Inflammatory macrophage treated with lipopolysaccharide for 1 hour (primary cell): ENCODE results near the gene CUBN.

Experiments
- DNase-seq, 2 donors: peaks; one replicate each; pipeline ENCODE4 v3.0.0-alpha.2; 2020 to 2022

CUBN gene

DNA sequence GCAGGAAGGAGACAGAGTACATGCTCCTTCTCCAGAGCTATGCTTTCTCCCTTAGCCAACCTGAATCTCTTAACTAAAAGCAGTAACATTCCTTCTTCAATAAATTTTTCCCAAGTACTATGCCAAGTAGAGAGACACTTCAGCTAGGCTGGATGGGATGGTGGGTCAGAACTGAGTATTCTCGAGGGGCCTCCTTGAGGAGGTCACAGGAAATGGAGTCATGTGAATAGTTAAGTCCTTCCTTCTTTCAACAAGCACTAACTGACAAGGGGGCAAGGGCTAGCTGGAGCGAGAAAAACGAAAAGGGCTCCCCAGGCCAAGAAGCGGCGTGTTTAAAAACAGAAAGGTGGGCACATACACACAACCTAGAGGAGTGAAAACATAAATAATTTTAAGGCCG, 317.8 kb downstream of the CUBN start:
- no peak for DNase-seq

DNA sequence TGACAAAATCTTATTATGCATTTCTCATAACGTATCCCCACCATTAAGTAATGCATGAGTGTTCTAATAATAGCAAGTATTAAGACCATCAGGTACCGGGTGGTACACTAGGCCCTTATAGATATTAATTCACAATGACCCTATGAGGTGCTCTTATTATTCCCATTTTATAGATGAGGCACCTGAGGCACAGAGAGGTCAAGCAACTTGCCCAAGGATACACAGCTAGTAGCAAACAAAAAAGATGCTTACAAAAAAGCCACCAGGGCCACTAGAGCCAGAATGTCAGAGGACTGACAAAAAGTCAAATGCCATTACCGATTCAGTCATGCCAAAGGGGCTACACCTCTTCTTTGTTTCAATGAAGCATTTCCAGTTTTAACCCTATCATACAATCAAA, 318.3 kb downstream of the CUBN start:
- DNase-seq = no peak

DNA sequence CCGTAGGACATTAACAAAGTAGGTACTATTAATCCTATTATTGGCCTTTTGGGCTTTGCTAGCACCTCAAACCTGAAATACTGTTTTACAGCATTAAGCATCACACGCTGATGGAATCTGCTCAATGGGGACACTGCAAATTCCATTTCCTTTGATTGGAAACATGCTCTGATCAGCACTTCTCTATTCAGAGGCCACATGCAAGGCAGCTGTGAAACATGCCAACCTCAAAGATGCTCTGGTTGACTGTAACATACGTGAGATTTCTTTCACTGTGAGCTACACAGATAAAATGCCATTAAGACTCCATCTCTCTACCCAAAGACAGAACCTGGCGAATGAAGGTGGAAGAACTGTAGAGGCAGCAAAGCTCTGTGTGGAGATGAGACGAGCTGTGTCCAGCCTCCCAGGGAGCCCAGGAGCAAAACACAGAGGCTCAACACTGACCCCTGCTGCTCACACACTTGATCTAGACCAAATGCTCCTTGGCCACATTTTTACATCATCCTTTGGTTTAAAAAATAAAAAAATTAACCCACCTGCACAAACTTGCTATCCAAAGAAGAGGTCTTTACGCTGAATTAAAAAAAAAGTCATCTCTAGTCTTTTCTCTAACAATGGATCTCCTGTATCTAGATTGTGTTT, 320.4 kb downstream of the CUBN start:
- peak; percentile 25 to 56 for DNase-seq

DNA sequence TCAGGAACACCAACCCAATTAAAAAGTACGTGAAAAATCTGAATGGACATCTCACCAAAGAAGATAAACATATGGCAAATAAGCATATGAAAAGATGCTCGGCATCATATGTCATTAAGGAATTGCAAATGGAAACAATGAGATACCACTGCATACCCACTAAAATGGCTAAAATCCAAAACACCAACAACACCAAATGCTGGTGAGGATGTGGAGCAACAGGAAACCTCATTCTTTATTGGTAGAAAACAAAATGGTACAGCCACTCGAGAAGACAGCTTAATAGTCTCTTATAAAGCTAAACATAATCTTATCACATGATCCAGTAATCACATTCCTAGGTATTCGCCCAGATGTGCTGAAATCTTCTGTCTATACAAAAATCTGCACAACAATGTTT, 325.5 kb downstream of the CUBN start:
- no peak for DNase-seq

DNA sequence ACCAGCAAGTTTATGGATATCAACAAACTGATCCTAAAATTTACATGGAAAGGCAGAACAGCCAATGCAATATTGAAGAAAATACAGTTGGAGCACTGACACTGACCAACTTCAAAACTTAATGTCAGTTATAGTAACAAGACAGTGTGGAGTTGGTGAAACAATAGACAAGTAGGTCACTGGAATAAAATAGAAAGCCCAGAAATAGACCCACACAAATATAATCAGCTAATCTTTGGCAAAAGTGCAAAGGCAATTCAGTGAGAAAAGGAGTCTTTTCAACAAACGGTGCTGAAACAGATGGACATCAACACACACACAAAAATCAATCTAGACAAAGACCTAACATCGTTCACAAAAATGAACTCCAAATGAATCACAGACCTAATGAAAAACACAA, 326.1 kb downstream of the CUBN start:
- no peak for DNase-seq

DNA sequence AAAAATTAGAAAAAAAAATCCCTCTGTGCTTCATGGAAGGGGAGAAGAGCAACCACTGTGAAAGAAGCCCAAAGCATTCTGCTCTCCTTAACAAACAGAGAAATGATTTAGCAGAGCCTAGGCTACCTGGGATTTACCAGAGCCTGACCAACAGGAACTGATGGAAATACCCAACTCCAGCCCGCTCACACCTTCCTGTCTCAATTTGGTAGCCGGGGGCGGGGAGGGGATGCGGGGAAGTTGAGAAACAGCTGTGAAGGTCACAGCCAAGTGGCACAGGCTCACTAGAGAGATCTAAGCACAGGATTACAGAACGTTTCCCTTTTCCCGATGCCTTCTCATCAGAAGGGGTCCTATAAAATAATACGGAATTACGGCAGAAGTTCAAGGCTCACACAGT, 330.0 kb downstream of the CUBN start:
- peak in 1 of 2 donors; percentile 31 for DNase-seq

DNA sequence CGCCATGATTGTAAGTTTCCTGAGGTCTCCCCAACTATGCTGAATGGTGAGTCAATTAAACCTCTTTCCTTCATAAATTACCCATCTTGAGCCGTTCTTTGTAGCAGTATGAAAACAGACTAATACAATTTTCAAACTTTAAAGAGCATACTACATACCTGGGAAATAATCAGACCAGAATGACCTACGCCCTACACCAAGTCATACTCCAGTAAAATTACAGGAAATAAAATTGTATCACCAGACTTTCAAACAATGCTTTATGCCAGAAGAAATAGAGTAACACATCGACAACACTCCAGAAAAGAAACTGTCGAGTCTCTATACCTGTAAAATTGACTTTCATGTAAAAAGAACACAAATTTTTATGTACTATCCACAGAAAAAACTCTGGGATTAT, 331.0 kb downstream of the CUBN start:
- no peak for DNase-seq

DNA sequence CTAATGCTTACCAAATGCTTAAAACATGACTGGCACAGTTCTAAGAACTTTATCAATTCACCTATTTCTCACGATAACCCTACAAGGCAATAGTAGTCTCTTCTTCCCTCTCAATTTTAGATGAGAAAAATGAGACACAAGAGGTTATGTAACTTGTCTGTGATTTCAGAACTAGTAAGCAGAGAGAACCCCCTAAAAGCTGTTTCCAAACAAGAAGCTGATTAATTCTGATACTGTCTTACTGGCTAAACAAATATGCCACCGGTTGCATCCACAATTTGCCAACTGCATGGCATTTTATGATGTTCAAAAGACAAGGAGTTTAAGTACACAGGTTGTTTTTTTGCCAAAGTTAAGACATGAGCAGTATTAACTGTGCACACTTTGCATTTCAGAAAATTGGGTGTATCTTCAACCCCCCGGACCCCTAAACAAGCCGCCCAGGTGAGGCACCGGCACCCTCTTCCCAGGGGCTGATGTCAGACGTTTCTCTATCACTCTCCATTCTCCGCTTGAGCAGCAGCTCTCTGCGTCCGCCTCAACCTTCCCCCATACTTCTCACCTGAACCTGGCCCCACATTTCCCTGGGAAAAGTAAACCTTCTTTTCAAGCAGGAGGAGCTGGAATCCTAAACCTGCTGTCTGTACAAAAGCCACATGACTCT, 334.1 kb downstream of the CUBN start:
- DNase-seq = no peak

DNA sequence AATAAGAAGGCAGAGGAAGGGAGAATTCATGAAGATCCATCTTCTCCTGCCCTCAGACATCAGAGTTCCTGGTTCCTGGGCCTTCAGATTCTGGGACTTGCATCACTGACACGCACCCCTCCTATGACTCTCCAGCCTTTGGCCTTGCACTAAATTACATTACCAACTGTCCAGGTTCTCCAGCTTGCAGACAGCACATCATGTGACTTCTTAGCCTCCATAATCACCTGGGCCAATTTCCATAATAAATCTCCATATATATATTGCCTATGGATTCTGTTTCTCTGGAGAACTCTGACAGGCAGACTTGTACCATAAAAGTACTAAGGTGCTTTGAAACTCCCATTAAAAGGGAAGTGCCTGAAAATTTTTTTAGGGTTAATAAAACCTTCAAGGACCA, 335.6 kb downstream of the CUBN start:
- DNase-seq = no peak

DNA sequence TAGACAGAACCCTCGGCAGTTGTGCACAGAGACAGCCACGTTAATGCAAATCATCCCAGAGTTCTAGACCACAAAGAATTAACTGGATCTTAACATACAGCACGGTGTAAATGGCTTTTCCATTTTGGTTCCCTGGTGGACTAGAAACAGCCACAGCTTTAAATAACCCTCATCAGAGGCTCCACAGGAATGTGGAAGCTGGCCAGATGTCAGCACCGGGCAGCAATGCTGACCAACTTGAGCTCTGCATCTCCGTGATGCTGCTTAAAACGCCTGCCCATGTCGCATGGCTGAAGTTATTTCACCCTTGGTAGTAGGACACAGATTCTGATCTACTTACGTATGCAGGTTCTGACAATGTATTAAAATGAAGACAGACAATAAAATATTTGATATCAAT, 336.9 kb downstream of the CUBN start:
- no peak for DNase-seq

DNA sequence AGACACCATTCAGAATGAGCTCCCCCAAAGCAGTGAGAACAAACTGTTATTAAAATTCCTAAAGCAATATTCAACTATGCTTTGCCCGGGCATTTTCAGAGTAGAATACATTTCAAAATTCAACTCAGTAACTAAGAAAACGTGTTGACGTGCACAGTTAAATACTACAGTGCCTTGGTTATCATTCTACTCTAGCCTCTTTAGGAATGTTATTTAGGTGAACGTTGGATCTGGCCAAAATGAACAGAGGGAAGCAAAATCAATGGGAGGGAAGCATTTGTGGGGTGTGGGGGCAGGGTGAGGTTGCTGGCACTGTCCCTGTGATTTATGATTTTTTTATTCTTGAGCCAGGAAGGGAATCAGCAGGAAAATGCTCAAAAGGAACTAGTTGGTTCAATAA, 339.8 kb downstream of the CUBN start:
- no peak for DNase-seq

DNA sequence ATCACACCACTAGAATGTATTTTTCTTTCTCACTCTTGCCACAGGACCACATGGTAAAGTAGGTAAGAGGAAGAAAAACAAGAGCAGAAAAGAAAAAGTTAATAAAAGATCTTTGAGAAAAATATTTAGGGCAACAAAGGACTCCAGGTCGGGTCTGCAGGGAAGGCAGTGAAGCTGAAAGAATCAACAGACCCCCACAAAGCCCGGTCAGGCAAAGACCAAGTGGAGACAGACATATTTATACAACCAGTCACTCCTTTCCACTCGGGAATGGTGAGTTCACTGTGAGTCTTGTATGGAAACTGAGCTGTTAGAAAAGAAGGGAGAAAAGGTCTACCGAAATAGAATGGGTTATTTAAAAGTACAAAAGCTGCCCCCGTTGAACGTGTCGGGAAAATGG, 340.4 kb downstream of the CUBN start:
- no peak for DNase-seq

DNA sequence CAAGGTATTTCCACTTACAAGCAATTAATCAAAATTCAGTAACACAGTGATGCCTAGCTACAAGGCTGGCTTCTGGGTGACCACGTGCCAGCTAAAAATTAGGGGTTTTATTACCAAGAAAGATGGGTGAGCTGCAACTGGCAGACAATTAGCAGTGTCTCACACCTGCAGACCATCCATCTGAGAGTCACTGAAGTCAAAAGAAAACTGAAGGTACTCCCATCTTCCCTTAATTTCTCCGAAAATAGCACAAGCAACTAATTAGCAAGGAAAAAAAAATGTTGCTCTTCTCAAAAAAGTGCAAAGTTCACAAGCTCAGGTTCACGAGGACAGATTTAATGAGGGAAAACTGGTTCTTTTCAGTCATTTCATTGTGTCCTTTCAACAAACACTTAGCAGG, 340.8 kb downstream of the CUBN start:
- DNase-seq = no peak

DNA sequence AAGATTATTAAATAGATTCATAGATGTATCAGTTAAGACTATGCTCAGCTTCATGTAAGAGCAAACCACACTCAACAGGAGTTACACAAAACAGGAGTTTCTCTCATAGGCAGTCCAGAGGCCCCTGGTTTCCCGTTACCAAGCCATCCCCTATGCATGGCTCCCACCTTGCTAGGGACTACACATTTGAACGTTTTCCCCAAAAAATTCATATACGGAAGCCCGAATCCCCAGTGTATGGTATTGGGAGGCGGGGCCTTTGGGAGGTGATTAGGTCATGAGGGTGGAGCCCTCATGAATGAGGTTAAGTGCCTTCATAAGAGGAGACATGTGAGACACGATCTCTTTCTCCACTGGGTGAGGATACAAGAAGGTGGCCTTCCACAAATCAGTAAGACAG, 341.5 kb downstream of the CUBN start:
- DNase-seq = no peak

DNA sequence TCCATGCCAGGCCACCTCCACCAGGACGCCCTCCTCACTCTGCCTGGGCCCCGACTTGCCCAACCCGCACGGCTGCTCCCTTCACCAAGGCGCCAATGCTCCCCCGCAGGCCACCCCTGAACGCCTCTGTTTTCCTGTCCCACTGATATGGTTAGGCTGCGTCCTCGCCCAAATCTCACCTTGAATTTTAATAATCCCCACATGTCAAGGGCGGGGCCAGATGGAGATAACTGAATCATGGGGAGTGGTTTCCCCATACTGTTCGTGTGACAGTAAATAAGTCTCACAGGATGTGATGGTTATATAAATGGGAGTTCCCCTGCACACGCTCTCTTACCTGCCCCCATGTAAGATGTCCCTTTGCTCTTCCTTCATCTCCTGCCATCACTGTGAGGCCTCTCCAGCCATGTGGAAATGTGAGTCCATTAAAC, 342.2 kb downstream of the CUBN start:
- DNase-seq = no peak

DNA sequence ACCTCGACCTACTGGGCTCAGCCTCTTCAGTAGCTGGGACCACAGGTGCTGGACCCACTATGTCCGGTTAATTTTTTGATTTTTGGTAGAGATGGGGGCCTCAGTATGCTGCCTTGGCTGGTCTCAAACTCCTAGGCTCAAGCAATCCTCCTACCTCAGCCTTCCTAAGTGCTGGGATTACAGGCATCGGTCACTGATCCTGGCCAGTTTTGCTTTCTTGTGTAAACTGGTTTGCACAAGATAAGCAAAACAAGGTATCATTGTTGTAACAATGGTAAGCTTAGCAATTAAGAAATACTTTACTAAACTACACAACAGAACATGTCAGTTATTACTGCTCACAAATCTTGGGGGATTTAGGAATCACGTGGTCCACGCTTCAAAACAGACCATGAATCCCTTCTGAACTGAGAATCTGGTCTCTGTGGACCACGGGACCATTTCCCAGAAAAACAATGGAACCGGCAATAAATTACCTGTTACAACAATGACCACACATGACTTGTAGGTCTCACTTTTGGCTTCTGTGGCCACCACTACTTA, 349.2 kb downstream of the CUBN start:
- DNase-seq = no peak

DNA sequence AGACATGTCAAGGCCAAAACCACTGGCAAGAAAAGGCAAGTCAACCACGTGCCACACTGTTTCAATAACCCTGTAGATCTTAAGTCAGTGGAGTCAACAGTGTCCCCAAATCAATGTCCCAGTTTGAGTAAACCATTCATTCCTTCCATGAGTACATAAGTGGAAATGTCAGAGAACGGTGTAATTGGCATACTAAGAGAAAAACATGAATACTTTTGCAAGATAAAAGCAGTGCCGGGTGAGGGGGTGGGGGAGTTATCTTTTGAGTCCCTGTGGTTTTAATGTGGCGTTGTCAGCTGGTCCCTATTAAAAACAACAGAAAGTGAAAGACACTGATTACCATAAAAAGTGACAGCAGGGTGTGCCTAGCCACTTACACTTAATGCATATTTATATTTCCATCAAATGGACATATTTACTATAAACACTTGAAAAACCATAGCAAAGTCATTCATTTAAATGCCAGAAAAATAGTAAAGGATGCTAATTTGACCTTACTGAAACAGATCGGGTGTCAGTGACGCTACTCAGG, 350.2 kb downstream of the CUBN start:
- no peak for DNase-seq

DNA sequence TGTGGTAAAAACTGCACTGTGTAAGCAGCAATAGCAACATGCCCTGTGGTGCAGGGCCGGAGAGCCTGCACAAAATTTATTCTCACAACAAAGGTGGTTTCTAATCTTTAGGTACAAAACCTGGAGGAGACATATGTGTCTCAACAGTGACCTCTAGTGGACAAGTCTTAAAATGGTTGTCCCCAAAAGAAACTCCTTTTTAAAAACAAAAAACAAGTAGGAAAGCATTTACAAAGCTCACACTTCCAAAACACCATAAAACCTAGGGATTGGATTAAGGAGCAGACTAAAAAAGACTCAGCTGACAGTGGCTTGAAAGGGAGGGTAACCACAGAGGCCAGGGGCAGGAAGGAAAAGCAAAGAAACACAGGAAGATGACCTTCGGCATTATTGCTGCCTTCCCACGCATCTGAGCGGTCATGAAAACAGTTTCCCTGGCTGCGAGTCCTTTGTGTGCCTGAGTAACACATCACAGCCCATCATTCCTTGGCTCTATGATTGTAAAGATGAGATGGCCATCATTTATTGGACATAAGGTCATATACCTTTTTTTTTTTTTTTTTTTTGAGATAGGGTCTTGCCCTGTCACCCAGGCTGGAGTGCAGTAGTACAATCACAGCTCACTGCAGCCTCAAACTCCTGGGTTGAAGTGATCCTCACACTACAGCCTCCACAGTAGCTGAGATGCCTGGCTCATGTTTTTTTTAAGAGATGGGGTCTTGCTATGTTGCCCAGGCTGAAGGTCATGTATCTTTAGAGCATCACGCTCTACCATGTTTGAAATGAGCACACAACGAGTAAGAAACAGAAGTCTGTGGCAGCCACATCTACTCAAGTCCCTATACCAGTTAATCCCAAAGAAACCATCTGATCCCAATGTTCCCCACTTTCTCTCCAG, 351.9 kb downstream of the CUBN start:
- peak in 1 of 2 donors; percentile 59 for DNase-seq

DNA sequence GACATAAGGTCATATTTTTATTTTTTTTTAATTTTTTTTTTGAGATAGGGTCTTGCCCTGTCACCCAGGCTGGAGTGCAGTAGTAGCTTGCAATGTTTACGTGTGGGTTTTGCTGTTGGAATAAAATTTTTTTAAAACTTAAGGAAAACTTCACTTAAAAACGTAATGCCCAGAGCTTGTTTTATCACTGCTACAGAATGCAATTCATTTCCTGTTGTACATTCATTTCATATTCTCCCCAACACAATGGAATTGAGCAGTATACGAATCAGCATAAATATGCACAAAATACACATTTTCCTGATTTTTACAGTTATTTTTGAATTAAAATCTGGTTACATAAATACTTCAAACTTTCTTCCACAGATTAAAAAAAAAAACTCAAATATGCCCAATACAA, 352.7 kb downstream of the CUBN start:
- no peak for DNase-seq
